Activated T-helper 2 cell treated with anti-CD3 and anti-CD28 coated beads, Interferon-gamma antibody, Interleukin-2, Interleukin-4, amounts not matched to agents 10 μg/mL and 5 μg/mL and 100 μg/mL, durations not matched to agents 14 hours and 24 hours and 36 hours (primary cell): ENCODE measurements around the gene SLC9A2. TPM values are rescaled to one million over a fixed set of nuclear protein-coding genes. Genes with fewer than 3 reads are reported as not detected.

ENCODE experiments used
- DNase-seq: peaks from one replicate; pipeline ENCODE4 v3.0.0; 2021; ENCODE audit warnings: low spot score
- H3K27ac Mint-ChIP-seq: one replicate; pipeline ENCODE4 v1.8.0; 2021; ENCODE audit warnings: mixed read lengths
- H3K27me3 Mint-ChIP-seq: one replicate; pipeline ENCODE4 v1.8.0; 2021; ENCODE audit warnings: low read depth, mixed read lengths
- H3K36me3 Mint-ChIP-seq: one replicate; pipeline ENCODE4 v1.8.0; 2021; ENCODE audit warnings: low read depth, mixed read lengths
- H3K4me1 Mint-ChIP-seq: one replicate; pipeline ENCODE4 v1.8.0; 2021; ENCODE audit warnings: low read depth, mixed read lengths
- H3K4me3 Mint-ChIP-seq: one replicate; pipeline ENCODE4 v1.8.0; 2021; ENCODE audit warnings: low read depth, mild to moderate bottlenecking, moderate library complexity, mixed read lengths
- H3K9me3 Mint-ChIP-seq: one replicate; pipeline ENCODE4 v1.8.0; 2021; ENCODE audit warnings: mixed read lengths
- intact Hi-C: fragments of 100-400 bp; cut with micrococcal nuclease; formaldehyde crosslinking; loops from one replicate; pipeline ENCODE4 v1.15.1; 2023
- total RNA-seq: library from RNA; stranded (reverse); gene quantifications from 2 replicates; pipeline ENCODE4 v1.2.3, GENCODE V29; 2022

The SLC9A2 gene
- total RNA-seq, 1 donor from 2014 or later: not detected

DNA sequence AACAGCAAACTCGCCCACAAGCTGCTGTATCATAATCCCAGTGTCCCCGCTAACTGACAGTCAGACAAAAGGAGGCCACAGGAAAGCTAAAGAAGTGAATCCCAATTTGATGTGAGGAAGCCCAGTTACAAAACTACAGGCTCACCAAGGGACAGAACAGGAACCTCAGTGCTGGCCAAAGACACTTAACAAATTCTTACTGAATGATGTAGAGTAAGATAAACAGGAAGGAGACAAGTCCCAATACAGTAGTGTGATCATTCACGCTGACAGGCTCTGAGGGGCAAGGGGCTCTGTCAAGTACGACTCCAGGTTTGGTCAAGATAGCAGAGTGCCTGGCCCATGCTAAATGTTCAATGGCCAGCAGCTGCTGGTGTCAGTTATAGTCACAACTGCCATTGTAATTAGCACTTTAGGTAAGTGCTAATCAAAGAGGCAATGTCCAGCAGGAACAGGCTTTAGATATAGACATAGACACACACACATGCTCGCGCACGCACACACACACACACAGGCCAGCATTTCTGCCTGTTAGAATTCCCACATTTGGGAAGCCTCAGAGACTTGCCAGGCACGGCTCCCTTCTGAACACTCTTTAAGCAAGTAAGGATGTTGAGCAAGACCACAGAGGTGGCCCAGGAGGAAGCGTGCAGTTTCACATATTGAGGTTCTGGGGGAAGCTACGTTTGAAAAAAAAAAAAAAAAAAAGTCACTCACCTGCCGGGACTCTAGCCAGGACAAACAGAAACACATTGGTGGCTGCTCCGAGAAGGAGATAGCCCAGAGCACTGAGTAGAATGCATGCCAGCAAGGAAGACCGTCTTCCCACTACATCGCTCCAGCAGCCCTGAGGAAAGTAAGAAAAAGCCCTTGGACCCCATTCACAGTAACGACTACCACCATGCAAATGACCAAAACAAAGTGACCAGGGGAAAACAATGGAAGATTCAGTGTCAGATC, 107.1 kb downstream of the SLC9A2 start:
- no peak overlapping the region for H3K4me3 Mint-ChIP-seq

DNA sequence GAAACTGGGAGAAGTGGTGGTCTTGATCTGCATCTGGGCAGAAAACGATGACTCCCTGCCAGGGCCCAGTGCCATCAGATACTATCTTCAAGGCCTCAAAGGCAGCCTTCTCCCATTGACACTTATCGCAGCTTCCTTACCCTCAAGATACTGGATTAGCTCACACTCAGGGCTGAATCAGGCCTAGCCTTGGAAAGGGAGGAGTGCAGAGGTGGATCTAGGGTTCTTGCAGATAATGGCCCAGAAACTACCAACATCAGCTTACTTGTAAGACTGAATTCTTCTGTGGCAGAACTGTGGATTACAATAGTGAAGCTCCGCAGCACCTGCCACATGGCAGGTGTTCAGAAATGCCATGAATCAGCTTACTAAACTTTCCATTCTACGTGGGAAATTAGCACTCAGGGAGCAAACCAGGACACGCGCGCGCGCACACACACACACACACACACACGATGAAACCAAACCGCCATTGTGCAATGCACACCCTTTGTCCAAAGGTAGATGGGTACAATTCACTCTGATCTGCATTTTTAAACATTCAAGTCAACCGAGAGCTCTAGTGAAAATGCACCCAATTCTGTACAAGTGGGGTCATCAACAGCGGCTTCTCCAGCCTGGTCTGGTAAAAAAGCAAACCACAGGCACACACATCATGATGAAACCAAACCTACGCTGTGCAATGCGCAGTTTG, 116.2 kb downstream of the SLC9A2 start:
- Mint-ChIP-seq H3K27me3 (no peaks in the 10 kb centered on the region), H3K4me3 (peak overlapping the region; percentile 96), H3K36me3 (peaks cover 12% of the 10 kb centered on the region), H3K4me1 (peaks cover 30% of the 10 kb centered on the region), H3K27ac (no peak overlapping the region), H3K9me3 (no peaks in the 10 kb centered on the region)
- no peak for DNase-seq
- intact Hi-C loops: no loop called here

More for the DNA sequence above, 107.1 kb downstream of the SLC9A2 start:
- Mint-ChIP-seq H3K27ac (no peak overlapping the region), H3K27me3 (no peaks in the 10 kb centered on the region), H3K4me1 (peaks cover 2% of the 10 kb centered on the region), H3K9me3 (no peaks in the 10 kb centered on the region), H3K36me3 (peaks cover 41% of the 10 kb centered on the region)
- intact Hi-C loops: no loop called here
- no peak for DNase-seq

DNA sequence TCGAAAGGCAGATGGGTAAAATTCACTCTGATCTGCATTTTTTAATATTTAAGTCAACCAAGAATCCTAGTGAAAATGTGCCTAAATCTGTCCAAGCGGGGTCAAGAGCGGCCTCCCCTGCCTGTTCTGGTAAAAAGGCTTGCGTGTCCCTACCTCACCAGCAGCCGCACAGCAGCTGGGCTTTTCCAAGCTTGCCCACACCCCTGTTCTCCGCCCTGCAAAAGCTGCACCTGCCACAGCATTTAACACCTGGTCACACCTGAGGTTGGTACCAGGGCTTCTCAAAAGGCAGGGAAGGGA, 116.7 kb downstream of the SLC9A2 start:
- no peaks in the 10 kb centered on the region for H3K9me3 Mint-ChIP-seq
- DNase-seq: no peak
- H3K36me3 Mint-ChIP-seq: peaks cover 8% of the 10 kb centered on the region
- intact Hi-C loops: no loop called here
- H3K4me3 Mint-ChIP-seq: peak overlapping the region; percentile 96
- peak overlapping the region; percentile 89 for H3K27ac Mint-ChIP-seq
- no peaks in the 10 kb centered on the region for H3K27me3 Mint-ChIP-seq
- H3K4me1 Mint-ChIP-seq: peaks cover 30% of the 10 kb centered on the region

DNA sequence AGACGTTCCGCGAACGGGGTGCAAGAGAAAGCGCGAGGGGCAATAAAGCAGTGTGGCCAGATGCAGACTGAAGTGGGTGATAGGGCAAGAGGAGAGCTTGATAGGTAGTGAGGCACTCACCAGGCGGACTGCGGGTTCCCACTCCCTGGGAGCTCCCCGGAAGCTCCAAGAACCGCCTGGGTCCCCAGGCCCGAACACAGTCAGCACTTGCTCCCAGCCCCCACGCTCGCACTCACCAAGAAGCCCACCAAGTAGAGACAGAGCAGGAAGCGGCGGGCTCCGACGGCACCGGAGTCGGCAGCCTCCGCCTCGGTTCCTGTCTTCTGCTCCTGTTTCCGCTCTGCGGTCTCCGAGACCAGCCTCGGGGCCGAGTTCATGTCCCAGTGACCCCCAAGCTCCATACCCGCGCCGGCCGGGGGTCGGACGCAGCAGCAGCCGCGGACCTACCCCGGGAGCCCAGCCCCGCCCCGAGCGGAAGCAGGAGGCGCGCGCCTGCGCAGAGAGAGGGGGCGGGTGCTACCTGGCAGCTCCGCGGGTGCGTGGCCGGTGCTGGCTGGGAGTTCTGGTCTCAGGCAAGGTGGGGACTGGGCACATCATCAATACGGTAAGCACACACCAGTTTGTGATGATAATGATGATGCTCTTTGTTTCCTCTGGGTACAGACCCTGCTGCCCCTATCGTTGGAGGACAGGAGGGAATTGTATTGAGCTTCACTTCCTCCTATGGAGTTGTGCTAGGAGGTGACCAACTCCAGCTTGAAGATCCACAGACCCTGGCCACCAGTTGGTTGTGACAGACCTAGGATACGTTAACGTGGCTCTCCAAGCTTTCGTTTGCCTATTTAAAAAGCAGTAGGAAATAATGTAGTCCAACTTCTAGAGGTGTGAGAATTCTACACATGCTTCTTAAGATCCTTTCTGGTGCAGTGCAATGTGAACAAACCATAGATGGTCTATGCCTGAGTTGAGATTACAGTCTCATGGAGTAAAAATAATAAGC, 117.4 kb downstream of the SLC9A2 start:
- Mint-ChIP-seq H3K36me3 (peaks cover 3% of the 10 kb centered on the region), H3K4me1 (peaks cover 30% of the 10 kb centered on the region), H3K9me3 (no peaks in the 10 kb centered on the region), H3K4me3 (peak overlapping the region; percentile 96), H3K27me3 (peaks cover 2% of the 10 kb centered on the region), H3K27ac (peak overlapping the region; percentile 89)
- DNase-seq: peak; percentile 83
- intact Hi-C loops: no loop called here

DNA sequence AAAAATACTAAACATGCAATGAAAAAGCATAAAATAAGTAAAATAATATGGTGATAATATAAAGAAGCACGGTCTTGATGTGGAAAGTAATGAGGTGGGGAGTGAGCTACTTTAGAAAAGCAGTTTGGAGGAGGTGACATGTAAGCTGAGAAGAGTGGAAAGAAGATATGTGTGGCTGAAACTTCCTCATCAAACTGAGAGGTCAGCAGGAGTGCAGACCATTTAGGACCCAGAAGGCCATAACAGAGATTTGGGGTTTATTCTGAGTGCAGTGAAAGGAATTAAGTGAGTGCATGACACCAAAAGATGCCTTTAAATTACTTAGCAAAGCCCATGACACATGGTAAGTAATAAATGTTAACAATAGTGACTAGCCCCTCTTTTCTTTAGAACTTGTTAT, 118.1 kb downstream of the SLC9A2 start:
- Mint-ChIP-seq H3K36me3 (no peaks in the 10 kb centered on the region), H3K27me3 (peaks cover 5% of the 10 kb centered on the region), H3K4me3 (peak overlapping the region; percentile 96), H3K4me1 (peaks cover 30% of the 10 kb centered on the region), H3K9me3 (no peaks in the 10 kb centered on the region), H3K27ac (no peak overlapping the region)
- intact Hi-C loops: no loop called here
- DNase-seq: no peak

DNA sequence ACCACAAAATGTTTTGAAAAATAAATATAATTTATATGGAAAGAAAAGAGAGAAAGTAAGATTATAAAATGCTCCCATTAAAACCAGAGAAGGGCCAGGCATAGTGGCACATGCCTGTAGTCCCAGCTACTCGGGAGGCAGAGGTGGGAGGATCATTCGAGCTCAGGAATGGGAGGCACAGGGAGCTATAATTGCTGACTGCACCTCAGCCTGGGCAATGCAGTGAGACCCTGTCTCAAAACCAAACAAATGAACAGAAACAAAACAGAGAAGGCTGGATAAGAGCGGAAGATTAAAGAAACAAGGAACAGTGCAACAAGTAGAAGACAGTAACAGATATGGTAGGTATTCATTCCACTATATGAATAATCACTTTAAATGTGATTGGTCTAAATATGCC, 123.9 kb downstream of the SLC9A2 start:
- Mint-ChIP-seq H3K9me3 (no peaks in the 10 kb centered on the region), H3K27ac (no peak overlapping the region), H3K27me3 (peaks cover 16% of the 10 kb centered on the region), H3K4me1 (no peaks in the 10 kb centered on the region), H3K4me3 (no peak overlapping the region), H3K36me3 (no peaks in the 10 kb centered on the region)
- no peak for DNase-seq
- intact Hi-C loops: no loop called here

DNA sequence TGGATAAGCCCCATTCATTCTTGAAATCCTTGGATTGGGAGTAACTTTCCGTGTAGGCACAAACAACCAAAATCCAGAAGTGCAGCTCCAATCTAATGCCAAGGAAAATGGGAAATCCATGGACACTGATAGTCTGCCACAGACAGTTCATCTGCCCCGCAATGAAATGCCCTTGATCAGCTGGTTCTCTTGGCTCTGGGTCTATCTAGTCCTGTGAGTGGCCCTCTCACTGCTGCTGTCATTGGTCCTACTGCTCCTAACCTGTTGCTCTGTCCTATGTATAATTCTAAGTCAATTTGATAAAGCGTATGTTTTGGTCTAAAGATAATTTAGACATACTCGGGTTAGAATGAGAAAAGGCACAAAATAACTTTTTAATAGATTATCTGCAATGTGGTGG, 128.8 kb downstream of the SLC9A2 start:
- intact Hi-C loops: no loop called here
- H3K27me3 Mint-ChIP-seq: peaks cover 9% of the 10 kb centered on the region
- no peaks in the 10 kb centered on the region for H3K4me1 Mint-ChIP-seq
- DNase-seq: no peak
- no peaks in the 10 kb centered on the region for H3K36me3 Mint-ChIP-seq
- no peak overlapping the region for H3K27ac Mint-ChIP-seq
- H3K4me3 Mint-ChIP-seq: no peak overlapping the region
- H3K9me3 Mint-ChIP-seq: no peaks in the 10 kb centered on the region

DNA sequence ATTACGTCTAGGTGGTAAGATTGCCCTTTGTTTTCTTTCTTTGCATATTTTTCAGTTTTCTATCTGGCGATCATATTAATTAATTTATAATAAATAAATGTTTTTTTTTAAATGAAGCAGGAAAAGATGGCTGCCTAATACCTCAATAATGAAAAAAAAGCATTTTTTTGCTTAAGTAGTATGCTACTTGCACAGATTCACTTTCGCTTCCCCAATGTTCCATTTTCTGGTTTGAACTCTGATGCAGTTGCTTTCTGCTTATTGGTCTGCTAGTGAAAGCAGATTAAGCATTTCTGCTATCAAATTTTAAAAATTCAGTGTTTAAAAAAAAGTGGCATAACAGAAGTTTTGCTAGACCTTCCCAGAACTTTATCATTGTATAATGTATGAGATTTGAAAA, 130.6 kb downstream of the SLC9A2 start:
- H3K27me3 Mint-ChIP-seq: peaks cover 6% of the 10 kb centered on the region
- no peaks in the 10 kb centered on the region for H3K4me1 Mint-ChIP-seq
- H3K27ac Mint-ChIP-seq: no peak overlapping the region
- DNase-seq: no peak
- no peaks in the 10 kb centered on the region for H3K9me3 Mint-ChIP-seq
- intact Hi-C loops: no loop called here
- H3K36me3 Mint-ChIP-seq: no peaks in the 10 kb centered on the region
- H3K4me3 Mint-ChIP-seq: no peak overlapping the region

DNA sequence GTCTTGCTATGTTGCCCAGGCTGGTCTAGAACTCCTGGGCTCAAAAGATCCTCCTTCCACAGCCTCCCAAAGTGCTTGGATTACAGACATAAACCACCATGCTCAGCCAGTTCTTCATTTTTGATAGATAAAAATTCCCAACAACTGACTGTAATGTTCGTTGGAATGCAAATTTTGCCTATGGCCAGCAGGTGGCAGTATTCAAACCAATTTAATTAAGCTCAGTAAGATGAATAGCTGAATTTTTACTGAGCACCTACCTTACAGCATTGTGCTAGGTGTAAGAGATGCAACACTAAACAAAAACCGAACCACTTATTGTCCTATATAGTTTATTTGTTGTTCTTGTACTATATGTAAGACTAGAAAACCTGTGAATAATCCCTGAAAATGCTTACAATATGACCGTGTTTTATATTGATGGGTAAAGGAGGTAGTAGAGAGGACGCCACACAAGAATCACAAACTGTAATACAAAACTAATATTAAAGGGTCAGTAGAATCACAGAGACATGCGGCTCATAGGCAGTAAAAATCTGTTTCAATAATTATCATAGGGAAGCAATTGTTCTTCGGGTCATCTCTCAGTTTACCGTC, 134.3 kb downstream of the SLC9A2 start:
- intact Hi-C loops: loop anchor here (1.0 kb wide), 1 partner anchor 53 kb away; no protein-coding TSS in a partner anchor
- no peak overlapping the region for H3K27ac Mint-ChIP-seq
- no peaks in the 10 kb centered on the region for H3K36me3 Mint-ChIP-seq
- H3K27me3 Mint-ChIP-seq: peaks cover 4% of the 10 kb centered on the region
- no peak overlapping the region for H3K4me3 Mint-ChIP-seq
- no peaks in the 10 kb centered on the region for H3K4me1 Mint-ChIP-seq
- no peaks in the 10 kb centered on the region for H3K9me3 Mint-ChIP-seq
- no peak for DNase-seq

DNA sequence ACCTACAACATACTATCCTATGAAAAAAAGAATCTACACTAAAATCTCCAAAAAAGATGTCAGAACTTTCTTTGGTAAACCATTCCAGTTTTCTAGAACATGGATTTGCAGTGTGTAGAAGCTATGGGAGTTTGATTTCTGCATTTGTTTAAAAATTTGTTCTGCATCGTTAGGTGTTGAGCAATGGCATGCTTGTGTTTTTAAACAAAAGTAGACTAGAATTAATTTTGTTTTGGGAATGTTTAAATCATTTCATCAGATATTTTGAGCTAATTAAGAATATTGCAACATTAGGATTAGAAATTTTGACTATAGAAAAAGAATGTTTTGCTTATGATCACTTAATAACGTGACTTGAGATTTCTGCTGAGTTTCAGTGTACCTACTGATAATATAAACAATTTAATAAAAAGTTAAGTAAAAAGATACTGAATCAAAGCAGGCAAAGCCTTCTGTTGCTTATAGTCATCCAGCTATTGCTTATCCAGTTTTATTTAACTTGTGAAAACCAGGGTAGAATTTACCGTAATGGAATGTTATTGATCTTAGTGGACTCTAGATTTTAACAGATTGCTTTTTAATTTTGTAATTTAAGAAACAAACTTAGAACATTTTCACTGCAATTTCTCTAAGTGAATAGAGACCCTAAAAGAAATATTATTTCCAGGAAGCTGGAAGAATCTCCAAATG, 135.2 kb downstream of the SLC9A2 start:
- no peaks in the 10 kb centered on the region for H3K4me1 Mint-ChIP-seq
- intact Hi-C loops: no loop called here
- H3K9me3 Mint-ChIP-seq: no peaks in the 10 kb centered on the region
- no peak overlapping the region for H3K27ac Mint-ChIP-seq
- no peak for DNase-seq
- H3K4me3 Mint-ChIP-seq: no peak overlapping the region
- H3K36me3 Mint-ChIP-seq: no peaks in the 10 kb centered on the region
- H3K27me3 Mint-ChIP-seq: peaks cover 4% of the 10 kb centered on the region

DNA sequence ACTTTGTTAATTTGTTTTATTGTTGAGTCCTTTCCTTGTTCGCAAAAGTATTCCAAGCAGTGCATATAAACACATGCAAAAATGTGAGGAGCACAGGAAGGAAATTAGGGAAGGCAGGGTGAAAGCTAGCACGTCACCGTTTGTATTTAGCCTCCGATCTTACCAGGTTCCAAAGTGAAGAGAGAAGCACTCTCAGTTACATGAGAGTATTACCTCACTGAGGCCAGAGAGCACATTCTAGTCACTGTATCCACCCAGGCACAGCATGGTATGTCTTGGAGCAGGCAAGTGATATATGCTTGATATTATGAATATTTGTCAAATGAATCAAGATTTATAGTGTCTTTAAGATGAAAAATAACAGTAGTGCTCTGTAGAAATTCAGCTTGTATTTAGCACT, 135.9 kb downstream of the SLC9A2 start:
- H3K36me3 Mint-ChIP-seq: no peaks in the 10 kb centered on the region
- DNase-seq: no peak
- no peaks in the 10 kb centered on the region for H3K9me3 Mint-ChIP-seq
- H3K27ac Mint-ChIP-seq: no peak overlapping the region
- peaks cover 4% of the 10 kb centered on the region for H3K27me3 Mint-ChIP-seq
- no peak overlapping the region for H3K4me3 Mint-ChIP-seq
- intact Hi-C loops: no loop called here
- H3K4me1 Mint-ChIP-seq: no peaks in the 10 kb centered on the region

DNA sequence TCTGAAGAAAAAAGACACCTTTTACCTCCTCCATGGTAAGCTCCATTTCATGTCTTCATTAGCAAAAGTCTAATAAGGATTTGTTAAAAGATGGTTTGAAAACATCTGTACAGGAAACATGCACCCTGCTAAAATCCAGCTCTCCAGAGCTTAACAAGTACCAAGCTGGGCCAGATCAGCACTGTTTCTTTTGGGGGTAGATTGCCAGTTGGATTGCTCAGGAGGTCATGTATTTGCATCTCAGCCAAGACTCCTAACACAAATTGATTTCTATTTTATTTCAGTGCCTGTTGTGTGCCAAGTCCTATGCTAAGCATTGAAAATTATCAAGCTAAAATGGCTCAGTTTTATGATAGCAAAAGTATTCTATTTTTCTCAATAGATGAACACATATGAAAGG, 139.1 kb downstream of the SLC9A2 start:
- Mint-ChIP-seq H3K9me3 (no peaks in the 10 kb centered on the region), H3K4me3 (no peak overlapping the region), H3K36me3 (no peaks in the 10 kb centered on the region), H3K4me1 (no peaks in the 10 kb centered on the region), H3K27me3 (peaks cover 4% of the 10 kb centered on the region), H3K27ac (no peak overlapping the region)
- intact Hi-C loops: no loop called here
- no peak for DNase-seq
